ENCODE data around the gene PTPRQ.

DNA sequence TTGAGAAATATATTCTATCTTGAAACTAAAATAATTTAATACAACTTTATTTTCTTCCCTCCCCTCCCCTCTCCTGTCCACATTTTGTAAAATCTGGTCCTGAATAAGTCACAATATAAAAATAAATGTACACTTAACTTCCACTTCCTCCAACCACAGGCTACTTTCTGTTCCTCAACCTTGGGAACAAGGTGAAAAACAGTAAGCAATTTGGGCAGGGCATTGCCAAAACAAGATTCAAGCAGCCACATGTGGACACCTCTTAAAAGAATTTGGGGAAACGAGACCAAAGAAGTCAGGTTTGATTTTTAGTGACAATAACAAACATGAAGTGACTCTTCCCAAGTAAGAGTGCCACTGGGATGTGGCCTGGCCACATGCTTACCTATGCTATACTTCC is 115.7 kb downstream of the PTPRQ start:
- TF ChIP-seq, protein P1, sequence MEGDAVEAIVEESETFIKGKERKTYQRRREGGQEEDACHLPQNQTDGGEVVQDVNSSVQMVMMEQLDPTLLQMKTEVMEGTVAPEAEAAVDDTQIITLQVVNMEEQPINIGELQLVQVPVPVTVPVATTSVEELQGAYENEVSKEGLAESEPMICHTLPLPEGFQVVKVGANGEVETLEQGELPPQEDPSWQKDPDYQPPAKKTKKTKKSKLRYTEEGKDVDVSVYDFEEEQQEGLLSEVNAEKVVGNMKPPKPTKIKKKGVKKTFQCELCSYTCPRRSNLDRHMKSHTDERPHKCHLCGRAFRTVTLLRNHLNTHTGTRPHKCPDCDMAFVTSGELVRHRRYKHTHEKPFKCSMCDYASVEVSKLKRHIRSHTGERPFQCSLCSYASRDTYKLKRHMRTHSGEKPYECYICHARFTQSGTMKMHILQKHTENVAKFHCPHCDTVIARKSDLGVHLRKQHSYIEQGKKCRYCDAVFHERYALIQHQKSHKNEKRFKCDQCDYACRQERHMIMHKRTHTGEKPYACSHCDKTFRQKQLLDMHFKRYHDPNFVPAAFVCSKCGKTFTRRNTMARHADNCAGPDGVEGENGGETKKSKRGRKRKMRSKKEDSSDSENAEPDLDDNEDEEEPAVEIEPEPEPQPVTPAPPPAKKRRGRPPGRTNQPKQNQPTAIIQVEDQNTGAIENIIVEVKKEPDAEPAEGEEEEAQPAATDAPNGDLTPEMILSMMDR (IDR thresholded peaks at IDR 0.05) = no peak
- no peak for TF ChIP-seq POLR2A (IDR thresholded peaks at IDR 0.05)
